ENCODE results near the gene TRAP1.

GRCh38 chr16:3687792-3688191 lies 29.5 kb downstream of the TRAP1 start:
- TF ChIP-seq CTCF (IDR thresholded peaks at IDR 0.05) (no peak), POLR2A (IDR thresholded peaks at IDR 0.05) (no peak), POLR2AphosphoS5 (IDR thresholded peaks at IDR 0.05; ENCODE audit: insufficient read depth in 1 of 2, low read depth in 1 of 2) (no peak)

All from vagina (tissue), 2 donors.